ENCODE measurements around the gene XPO4.

Gene XPO4

DNA sequence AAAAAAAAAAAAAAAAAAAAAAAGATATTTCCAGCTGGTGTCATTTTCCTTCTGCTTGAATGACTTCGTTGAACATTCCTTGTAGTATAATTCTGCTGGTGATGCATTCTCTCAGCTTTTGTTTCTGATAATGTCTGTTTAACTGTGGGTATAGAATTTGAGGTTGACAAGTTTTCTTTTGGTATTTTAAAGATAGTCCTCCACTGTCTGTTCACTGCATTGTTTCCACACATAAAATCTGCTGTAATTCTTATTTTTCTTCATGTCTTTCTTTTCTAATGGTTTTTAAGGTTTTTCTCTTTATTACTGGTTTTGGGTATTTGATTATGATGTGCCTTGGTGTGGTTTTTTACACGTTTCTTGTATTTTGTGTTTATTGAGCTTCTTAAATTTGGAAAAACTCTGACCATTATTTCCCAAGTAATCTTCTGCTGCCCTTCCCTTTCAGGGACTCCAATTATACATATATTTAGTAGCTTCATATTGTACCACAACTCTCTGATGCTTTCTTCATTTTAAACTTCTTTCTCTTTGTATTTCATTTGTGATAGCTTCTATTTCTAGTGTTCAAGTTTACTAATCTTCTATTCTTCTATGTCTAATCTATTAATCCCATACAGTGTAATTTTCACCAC is 135.1 kb downstream of the XPO4 start:
- Histone ChIP-seq H3K9me2 (replicated peaks; ENCODE audit: control insufficient read depth, low read length) (no peaks in the 10 kb centered on the region), H3F3A (ENCODE audit: control insufficient read depth, insufficient read depth) (0 out of 2 replicates have a peak, but pooled peaks cover 9% of the 10 kb centered on the region), H3K36me3 (ENCODE audit: control insufficient read depth, low read length) (peaks cover 37% of the 10 kb centered on the region), H3K4me1 (ENCODE audit: control insufficient read depth, low read length) (peaks cover 6% of the 10 kb centered on the region), H3K27me3 (ENCODE audit: control insufficient read depth, low read length) (no peaks in the 10 kb centered on the region), H3K9me3 (ENCODE audit: control insufficient read depth, insufficient read depth, low read length) (peaks cover 8% of the 10 kb centered on the region; the same call in 1 of the 2 replicates), H3K27ac (ENCODE audit: low read depth, low read length) (no peak overlapping the region), H3K4me3 (ENCODE audit: low read length) (no peak overlapping the region), H3K4me2 (ENCODE audit: low read length) (no peak overlapping the region), H4K20me1 (ENCODE audit: control insufficient read depth, insufficient read depth, low read depth, low read length) (no peaks in the 10 kb centered on the region), H3K79me2 (ENCODE audit: control insufficient read depth, low read length) (peaks cover 28% of the 10 kb centered on the region)
- no peak for TF ChIP-seq EZH2phosphoT487 (IDR thresholded peaks at IDR 0.05; ENCODE audit: borderline replicate concordance, low read length)
- TF ChIP-seq, protein P1, sequence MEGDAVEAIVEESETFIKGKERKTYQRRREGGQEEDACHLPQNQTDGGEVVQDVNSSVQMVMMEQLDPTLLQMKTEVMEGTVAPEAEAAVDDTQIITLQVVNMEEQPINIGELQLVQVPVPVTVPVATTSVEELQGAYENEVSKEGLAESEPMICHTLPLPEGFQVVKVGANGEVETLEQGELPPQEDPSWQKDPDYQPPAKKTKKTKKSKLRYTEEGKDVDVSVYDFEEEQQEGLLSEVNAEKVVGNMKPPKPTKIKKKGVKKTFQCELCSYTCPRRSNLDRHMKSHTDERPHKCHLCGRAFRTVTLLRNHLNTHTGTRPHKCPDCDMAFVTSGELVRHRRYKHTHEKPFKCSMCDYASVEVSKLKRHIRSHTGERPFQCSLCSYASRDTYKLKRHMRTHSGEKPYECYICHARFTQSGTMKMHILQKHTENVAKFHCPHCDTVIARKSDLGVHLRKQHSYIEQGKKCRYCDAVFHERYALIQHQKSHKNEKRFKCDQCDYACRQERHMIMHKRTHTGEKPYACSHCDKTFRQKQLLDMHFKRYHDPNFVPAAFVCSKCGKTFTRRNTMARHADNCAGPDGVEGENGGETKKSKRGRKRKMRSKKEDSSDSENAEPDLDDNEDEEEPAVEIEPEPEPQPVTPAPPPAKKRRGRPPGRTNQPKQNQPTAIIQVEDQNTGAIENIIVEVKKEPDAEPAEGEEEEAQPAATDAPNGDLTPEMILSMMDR (IDR thresholded peaks at IDR 0.05; ENCODE audit: low read depth, low read length, poor library complexity, severe bottlenecking): no peak

DNA sequence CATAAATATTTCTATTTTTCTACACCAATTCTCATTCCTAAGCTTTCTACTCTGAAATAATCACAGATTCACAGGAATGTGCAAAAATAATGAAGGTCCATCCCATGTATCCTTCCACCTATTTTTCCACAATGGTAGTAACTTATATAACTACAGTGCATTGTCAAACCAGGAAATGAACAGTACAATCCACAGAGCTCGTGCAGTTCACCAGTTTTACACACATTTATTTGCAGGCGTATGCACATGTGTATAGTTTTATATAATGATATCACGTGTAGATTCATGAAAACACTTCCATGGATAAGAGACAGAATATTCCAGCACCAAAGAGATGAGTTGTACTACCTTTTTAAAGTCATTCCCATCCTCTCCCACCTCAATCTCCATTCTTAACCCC is 141.7 kb downstream of the XPO4 start:
- Histone ChIP-seq H3K79me2 (ENCODE audit: control insufficient read depth, low read length) (no peaks in the 10 kb centered on the region), H3K9me2 (replicated peaks; ENCODE audit: control insufficient read depth, low read length) (no peaks in the 10 kb centered on the region), H3K27ac (ENCODE audit: low read depth, low read length) (no peak overlapping the region), H3K4me3 (ENCODE audit: low read length) (no peak overlapping the region), H3K9me3 (ENCODE audit: control insufficient read depth, insufficient read depth, low read length) (peaks cover 3% of the 10 kb centered on the region; the same call in 1 of the 2 replicates), H3K4me2 (ENCODE audit: low read length) (no peak overlapping the region), H4K20me1 (ENCODE audit: control insufficient read depth, insufficient read depth, low read depth, low read length) (no peaks in the 10 kb centered on the region), H3F3A (ENCODE audit: control insufficient read depth, insufficient read depth) (no peaks in the 10 kb centered on the region), H3K36me3 (ENCODE audit: control insufficient read depth, low read length) (peaks cover 4% of the 10 kb centered on the region; the same call in 1 of the 2 replicates), H3K4me1 (ENCODE audit: control insufficient read depth, low read length) (no peaks in the 10 kb centered on the region), H3K27me3 (ENCODE audit: control insufficient read depth, low read length) (no peaks in the 10 kb centered on the region)
- TF ChIP-seq EZH2phosphoT487 (IDR thresholded peaks at IDR 0.05; ENCODE audit: borderline replicate concordance, low read length): no peak
- TF ChIP-seq, protein P1 (IDR thresholded peaks at IDR 0.05; ENCODE audit: low read depth, low read length, poor library complexity, severe bottlenecking): no peak

DNA sequence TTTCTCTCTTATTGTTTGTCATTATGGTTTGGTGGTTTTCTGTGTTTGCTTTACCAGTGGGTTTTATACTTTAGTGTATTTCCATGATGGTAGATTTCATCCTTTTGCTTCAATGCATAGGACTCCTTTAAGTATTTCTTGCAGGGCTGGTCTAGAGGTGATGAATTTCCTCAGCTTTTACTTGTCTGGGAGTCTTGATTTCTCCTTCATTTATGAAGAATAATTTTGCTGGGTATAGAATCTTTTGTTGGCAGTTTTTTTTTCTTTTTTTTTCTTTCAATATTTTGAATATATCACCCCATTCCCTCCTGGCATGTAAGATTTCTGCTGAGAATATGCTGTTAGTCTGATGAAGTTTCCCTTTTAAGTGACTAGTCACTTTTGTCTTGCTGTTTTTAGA is 148.5 kb downstream of the XPO4 start:
- no peaks in the 10 kb centered on the region for H3K9me2 ChIP-seq (replicated peaks; ENCODE audit: control insufficient read depth, low read length)
- no peaks in the 10 kb centered on the region for H3F3A ChIP-seq (ENCODE audit: control insufficient read depth, insufficient read depth)
- H3K4me2 ChIP-seq (ENCODE audit: low read length): no peak overlapping the region
- peaks cover 4% of the 10 kb centered on the region; the same call in 1 of the 2 replicates for H3K36me3 ChIP-seq (ENCODE audit: control insufficient read depth, low read length)
- TF ChIP-seq, protein P1 (IDR thresholded peaks at IDR 0.05; ENCODE audit: low read depth, low read length, poor library complexity, severe bottlenecking): no peak
- no peak overlapping the region for H3K4me3 ChIP-seq (ENCODE audit: low read length)
- peaks cover 24% of the 10 kb centered on the region; the same call in 1 of the 2 replicates for H3K9me3 ChIP-seq (ENCODE audit: control insufficient read depth, insufficient read depth, low read length)
- H3K4me1 ChIP-seq (ENCODE audit: control insufficient read depth, low read length): no peaks in the 10 kb centered on the region
- no peaks in the 10 kb centered on the region for H4K20me1 ChIP-seq (ENCODE audit: control insufficient read depth, insufficient read depth, low read depth, low read length)
- H3K27ac ChIP-seq (ENCODE audit: low read depth, low read length): no peak overlapping the region
- no peaks in the 10 kb centered on the region for H3K79me2 ChIP-seq (ENCODE audit: control insufficient read depth, low read length)
- H3K27me3 ChIP-seq (ENCODE audit: control insufficient read depth, low read length): no peaks in the 10 kb centered on the region

Data from DOHH2 (cell line).